SJSA1 (cell line): ENCODE results near the gene SGMS1. TPM values are rescaled to one million over a fixed set of nuclear protein-coding genes. Genes with fewer than 3 reads are reported as not detected.

Source experiments
- DNase-seq, 2 experiments: peaks; one replicate each; pipeline ENCODE4 v3.0.0-alpha.2; 2015 to 2020; ENCODE audit warnings: low spot score in 2 of 2, low read depth in 1 of 2
- H3K27ac ChIP-seq: fragments of 250-450 bp; sonication (Bioruptor Pico); 2 replicates; pipeline ENCODE4 v1.5.1; 2020; ENCODE audit warnings: mild to moderate bottlenecking, moderate library complexity
- H3K27me3 ChIP-seq: fragments of 250-450 bp; sonication (Bioruptor Pico); replicated peaks from 2 replicates; pipeline ENCODE4 v1.5.1; 2020; ENCODE audit warnings: mild to moderate bottlenecking, moderate library complexity
- H3K36me3 ChIP-seq: fragments of 250-450 bp; sonication (Bioruptor Pico); 2 replicates; pipeline ENCODE4 v1.5.1; 2020; ENCODE audit warnings: mild to moderate bottlenecking
- H3K4me1 ChIP-seq: fragments of 250-450 bp; sonication (Bioruptor Pico); replicated peaks from 2 replicates; pipeline ENCODE4 v1.6.1; 2021; ENCODE audit warnings: mild to moderate bottlenecking
- H3K4me3 ChIP-seq: fragments of 250-450 bp; sonication (Bioruptor Pico); 2 replicates; pipeline ENCODE4 v1.5.1; 2020; ENCODE audit warnings: mild to moderate bottlenecking
- H3K9me3 ChIP-seq: fragments of 250-450 bp; sonication (Bioruptor Pico); replicated peaks from 2 replicates; pipeline ENCODE4 v1.5.1; 2020; ENCODE audit warnings: mild to moderate bottlenecking
- total RNA-seq: library from RNA; depleted of rRNA; stranded (reverse); fragments of >200 nt; shearing (Covaris generic); gene quantifications from 2 replicates; pipeline ENCODE4 v1.2.3, GENCODE V29; 2014

SGMS1 gene
- total RNA-seq, 1 experiment from 2014 or later = 109 TPM

DNA sequence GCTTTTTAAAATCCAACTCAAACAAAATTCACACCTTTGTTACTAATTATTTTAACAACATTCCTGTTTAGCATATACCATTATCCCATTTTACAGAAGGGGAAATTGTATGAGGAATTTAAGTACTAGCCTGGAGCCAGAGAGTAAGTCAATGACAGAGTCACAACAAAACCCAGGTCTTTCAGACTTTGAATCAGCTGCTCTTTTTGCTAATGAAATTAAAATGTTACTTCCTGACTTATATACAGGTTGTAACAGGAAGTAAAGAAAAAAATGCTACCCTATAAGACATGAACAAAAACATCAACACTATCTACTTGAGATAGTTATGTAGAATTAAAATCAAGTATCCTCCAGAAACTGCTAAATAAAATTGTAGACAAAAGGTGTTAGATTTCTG is 289.9 kb downstream of the SGMS1 start:
- no peak overlapping the region for H3K4me3 ChIP-seq
- no peak overlapping the region for H3K27ac ChIP-seq
- DNase-seq = no peak
- H3K36me3 ChIP-seq = peaks cover 8% of the 10 kb centered on the region
- H3K9me3 ChIP-seq = no peaks in the 10 kb centered on the region
- H3K27me3 ChIP-seq = no peaks in the 10 kb centered on the region
- peaks cover 12% of the 10 kb centered on the region for H3K4me1 ChIP-seq

DNA sequence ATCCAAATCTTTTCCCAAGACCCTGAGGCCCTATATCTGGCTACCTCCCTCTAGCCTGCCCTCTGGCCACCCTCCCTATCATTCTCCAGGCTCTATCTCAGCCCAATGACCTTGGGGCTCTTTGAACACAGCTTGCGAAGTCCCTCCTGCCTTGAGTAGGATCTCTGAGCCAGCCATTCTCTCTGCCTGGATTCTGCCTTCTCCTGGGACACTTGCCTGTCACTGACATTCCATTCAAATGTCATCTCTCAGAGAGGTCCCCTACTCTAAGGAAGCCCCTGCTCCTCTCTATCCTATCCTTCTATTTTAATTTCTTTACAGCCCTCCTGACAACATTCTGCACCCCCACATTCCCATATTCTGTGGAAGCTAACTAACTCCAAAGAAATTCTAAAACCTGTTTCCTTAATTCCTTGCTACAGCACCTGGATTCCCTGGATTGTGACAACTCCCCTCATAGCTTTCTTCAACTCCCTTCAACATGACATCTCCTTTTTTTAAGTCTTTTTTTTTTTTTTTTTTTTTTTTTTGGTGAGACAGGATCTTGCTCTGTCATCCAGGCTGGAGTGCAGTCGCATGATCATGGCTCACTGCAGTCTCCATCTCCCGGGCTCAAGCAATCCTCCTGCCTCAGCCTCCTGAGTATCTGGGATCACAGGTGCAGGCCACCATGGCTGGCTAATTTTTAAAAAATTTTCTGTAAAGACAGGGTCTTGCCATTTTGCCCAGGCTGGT is 291.5 kb downstream of the SGMS1 start:
- Histone ChIP-seq H3K4me3 (no peak overlapping the region), H3K9me3 (no peaks in the 10 kb centered on the region)
- no peak for DNase-seq

DNA sequence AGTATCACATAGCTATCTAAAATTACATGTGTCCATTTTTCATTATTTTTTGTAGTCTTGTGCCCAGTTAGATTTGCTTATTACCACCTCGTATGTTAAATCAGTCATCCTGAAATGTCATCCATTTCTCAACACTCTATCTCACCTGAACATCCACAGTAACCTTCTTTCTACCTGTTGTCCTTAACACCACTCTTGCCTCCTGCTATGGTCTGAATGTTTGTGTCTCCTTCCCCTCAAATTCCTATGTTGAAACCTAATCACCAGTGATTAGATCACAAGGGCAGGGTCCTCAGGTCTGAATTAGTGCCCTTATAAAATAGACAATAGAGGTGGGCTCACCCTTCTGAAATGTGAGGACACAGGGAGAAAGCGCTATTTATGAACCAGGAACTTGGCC is 292.3 kb downstream of the SGMS1 start:
- H3K27me3 ChIP-seq = no peaks in the 10 kb centered on the region
- DNase-seq = no peak
- H3K27ac ChIP-seq = no peak overlapping the region
- H3K9me3 ChIP-seq = no peaks in the 10 kb centered on the region
- H3K36me3 ChIP-seq = peaks cover 8% of the 10 kb centered on the region
- no peak overlapping the region for H3K4me3 ChIP-seq
- peaks cover 25% of the 10 kb centered on the region for H3K4me1 ChIP-seq

More for the DNA sequence above, 291.5 kb downstream of the SGMS1 start:
- H3K4me1 ChIP-seq = peaks cover 17% of the 10 kb centered on the region
- no peak overlapping the region for H3K27ac ChIP-seq
- no peaks in the 10 kb centered on the region for H3K27me3 ChIP-seq
- H3K36me3 ChIP-seq = peaks cover 8% of the 10 kb centered on the region

DNA sequence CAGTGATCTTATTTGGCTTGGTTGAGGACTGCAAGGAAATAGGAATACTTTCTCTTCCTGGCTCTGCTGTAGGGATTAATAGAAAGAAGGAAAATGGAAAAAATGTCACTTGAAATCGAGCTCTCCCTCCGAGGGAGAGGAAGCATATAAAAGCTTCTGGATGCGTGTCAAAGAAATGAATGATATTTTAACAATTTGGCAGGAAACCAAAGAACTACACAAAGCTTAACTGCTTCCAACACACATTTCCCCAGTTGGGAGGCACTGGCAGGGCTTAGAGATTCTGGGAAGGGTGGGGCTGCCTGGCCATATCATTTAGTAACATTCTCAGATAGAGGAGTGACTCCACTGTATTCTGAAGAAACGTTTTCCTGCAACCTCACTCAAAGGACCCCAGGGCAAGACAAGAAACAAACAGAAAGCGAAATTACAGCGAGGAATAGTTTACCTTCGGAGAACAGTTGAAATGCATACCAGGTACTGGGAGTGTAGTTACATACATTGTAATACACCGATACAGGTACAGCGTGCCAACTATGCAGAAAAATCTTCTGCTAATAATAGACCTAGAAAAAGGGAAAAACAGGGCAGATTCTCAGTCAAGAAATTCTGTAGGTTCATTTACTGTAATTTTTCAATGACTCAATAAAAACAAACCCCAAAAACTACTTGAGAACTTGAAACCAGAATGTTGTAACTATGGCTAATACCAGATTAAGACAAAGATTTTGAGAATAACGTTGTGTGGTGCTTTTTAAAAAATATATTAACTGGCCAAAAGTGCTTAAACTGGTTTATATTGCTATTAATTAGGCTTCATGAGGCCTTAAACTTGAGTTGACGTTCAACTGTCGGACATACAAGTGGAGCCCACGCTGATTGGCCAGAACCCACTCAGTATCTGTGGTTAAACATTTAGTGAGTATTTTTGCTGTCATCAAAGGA is 296.7 kb downstream of the SGMS1 start:
- no peaks in the 10 kb centered on the region for H3K9me3 ChIP-seq
- no peak overlapping the region for H3K4me3 ChIP-seq
- peak overlapping the region; percentile 85 for H3K27ac ChIP-seq
- H3K36me3 ChIP-seq = peaks cover 10% of the 10 kb centered on the region
- peaks cover 40% of the 10 kb centered on the region for H3K4me1 ChIP-seq
- DNase-seq = peak in 1 of 2 experiments; percentile 64
- no peaks in the 10 kb centered on the region for H3K27me3 ChIP-seq

DNA sequence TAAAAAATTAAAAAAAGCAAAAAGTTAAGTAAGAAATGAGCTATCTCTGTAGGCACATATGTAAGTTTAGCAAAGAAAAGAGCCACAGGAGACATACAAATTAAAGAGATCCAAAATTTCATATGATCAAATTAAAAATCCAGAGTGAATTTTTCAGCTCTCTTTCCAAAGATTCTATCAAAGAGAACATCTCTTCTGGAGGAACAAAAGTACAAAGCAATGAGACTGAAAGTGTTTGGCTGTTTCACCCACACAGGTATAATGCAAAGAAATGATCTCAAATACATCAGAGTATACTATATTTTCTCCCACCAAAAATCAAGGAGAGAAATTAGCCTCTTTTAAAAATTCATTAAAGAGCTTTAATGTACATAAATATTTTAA is 297.6 kb downstream of the SGMS1 start:
- no peaks in the 10 kb centered on the region for H3K27me3 ChIP-seq
- peak in 1 of 2 experiments; percentile 5 for DNase-seq
- peak overlapping the region; percentile 85 for H3K27ac ChIP-seq
- peaks cover 10% of the 10 kb centered on the region for H3K36me3 ChIP-seq
- peaks cover 40% of the 10 kb centered on the region for H3K4me1 ChIP-seq
- H3K4me3 ChIP-seq = no peak overlapping the region
- H3K9me3 ChIP-seq = no peaks in the 10 kb centered on the region

DNA sequence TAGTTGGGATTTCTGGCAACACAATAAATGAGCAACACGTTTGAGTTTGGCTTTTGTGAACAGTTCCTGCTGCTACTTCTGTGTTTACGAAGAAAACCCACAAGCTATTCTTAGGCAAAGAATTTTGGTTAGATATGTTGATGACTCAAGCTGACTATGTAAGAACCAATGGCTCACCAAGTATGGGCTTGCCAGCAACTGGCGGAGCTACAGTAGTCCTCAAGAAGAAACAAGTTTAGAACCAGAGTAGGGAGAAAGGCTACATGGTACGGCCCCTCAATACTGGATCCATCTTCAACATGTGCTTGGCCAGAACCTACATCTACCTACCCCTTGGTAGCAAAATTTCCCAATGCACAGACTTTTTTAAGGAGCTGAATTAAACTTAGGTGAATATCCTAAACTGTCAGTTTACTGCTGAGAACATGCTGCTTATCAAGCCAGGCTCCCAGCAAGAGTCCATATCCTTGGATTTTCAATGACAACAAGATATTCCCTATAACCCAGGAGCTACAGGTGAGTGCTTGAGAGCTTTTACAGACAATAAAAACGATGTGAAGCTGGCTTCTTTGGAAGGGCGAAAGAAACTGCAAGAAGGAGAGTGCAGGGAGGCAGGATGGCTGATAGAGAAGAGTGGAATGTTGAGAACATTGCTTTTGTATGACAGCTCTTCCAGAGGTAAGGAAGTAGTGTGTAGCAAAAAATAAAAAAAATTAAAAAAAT is 298.1 kb downstream of the SGMS1 start:
- peak overlapping the region; percentile 85 for H3K27ac ChIP-seq
- peaks cover 40% of the 10 kb centered on the region for H3K4me1 ChIP-seq
- H3K36me3 ChIP-seq = peaks cover 10% of the 10 kb centered on the region
- no peak overlapping the region; the same call in 1 of the 2 replicates for H3K4me3 ChIP-seq
- peak; percentile 80 to 84 for DNase-seq
- H3K27me3 ChIP-seq = no peaks in the 10 kb centered on the region
- no peaks in the 10 kb centered on the region for H3K9me3 ChIP-seq

DNA sequence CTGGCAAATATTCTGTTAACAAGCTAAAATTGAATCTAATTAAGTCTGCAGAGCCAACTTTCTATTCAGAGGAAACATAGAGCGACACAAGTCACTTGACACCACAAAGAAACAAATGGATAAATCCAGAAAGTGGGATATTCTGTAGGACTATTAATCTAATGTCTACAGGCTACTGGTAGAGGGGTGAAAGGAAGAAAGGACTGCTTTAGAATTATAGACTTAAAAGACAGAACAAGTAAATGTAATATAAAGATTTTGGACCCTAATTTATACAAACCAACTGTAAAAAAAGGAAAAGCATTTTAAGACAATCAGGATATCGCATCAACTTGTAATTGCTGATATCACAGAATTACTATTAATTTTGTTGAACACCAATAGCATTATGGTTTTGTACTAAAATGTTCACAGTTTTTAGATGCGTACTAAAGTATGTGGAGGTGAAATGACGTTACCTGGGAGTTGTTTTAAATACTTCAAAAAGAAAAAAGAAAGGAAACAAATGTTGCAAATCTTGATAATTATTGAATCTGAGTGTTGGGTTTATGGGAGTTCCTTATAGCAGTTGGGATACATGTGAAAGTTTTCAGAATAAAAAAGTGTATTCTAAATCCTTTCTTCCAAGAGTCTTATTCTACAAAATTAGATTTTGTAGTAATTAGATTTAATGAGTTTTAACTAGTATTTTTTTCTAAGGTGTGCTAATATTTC is 298.9 kb downstream of the SGMS1 start:
- Histone ChIP-seq H3K27ac (peak overlapping the region; percentile 85), H3K27me3 (no peaks in the 10 kb centered on the region), H3K9me3 (no peaks in the 10 kb centered on the region), H3K4me1 (peaks cover 40% of the 10 kb centered on the region), H3K36me3 (peaks cover 10% of the 10 kb centered on the region), H3K4me3 (no peak overlapping the region)
- no peak for DNase-seq

DNA sequence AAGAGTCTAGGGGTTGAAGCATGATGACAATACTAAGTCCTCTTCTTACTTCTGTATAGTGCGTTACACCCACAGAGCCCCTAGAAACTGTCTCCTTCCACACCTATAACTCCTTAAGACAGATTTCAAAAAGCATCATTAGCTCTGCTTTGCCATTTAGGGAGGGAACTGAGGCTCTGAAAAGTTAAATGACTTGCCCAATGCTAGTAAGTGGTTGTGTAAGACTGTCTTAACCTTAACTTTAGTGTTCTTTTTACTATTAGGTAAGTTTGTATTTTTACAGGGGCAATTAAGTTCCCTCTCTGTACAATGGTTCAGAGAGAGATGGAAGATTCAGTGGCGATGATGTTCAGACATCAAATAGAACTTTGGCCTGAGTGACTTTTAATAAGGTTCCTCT is 299.7 kb downstream of the SGMS1 start:
- H3K27me3 ChIP-seq = no peaks in the 10 kb centered on the region
- peaks cover 40% of the 10 kb centered on the region for H3K4me1 ChIP-seq
- DNase-seq = no peak
- no peak overlapping the region for H3K27ac ChIP-seq
- H3K9me3 ChIP-seq = no peaks in the 10 kb centered on the region
- peaks cover 10% of the 10 kb centered on the region for H3K36me3 ChIP-seq
- H3K4me3 ChIP-seq = no peak overlapping the region

DNA sequence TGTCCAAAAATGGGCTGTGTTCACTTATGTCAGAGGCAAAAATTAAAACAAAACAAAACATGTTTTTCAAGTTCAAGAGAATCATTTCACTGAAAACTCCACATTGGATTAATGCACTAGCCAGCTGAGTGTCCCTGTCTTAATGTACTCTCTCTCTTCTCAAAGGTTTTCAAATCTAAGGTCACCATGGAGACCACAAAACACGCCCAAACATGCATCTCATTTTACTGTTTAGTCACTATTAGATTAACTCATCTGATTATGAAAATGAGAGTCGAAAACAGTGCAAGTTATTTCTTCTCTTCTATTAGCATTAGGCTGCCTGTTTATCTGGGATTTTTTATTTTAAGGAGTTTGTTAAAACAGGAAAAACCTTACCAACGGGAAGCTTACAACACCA is 301.7 kb downstream of the SGMS1 start:
- H3K27ac ChIP-seq = no peak overlapping the region

DNA sequence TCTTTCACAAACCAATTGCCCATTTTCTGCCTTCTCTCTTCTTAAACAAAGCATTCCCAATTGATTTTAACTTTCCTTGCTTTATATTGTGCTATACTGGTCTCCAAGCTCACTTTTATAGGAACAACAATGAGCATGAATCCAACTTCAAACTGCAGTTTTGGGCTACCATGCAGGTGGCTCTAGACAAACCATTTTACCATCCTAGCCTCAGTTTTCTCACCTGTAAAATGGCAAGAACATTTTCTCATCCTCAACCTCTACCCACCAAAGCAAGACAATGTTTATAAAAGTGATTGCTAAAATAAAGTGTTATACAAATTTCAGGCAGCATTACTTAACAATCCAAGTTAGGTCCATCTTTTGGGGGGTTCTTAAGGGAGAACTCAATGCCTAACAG is 305.6 kb downstream of the SGMS1 start:
- no peaks in the 10 kb centered on the region for H3K27me3 ChIP-seq
- no peak overlapping the region for H3K4me3 ChIP-seq
- no peak for DNase-seq
- H3K4me1 ChIP-seq = peaks cover under 1% of the 10 kb centered on the region; the same call in 1 of the 2 replicates
- peaks cover 2% of the 10 kb centered on the region for H3K36me3 ChIP-seq
- H3K9me3 ChIP-seq = no peaks in the 10 kb centered on the region
- no peak overlapping the region for H3K27ac ChIP-seq

More for the DNA sequence above, 301.7 kb downstream of the SGMS1 start:
- H3K9me3 ChIP-seq = no peaks in the 10 kb centered on the region
- H3K27me3 ChIP-seq = no peaks in the 10 kb centered on the region
- H3K36me3 ChIP-seq = peaks cover 10% of the 10 kb centered on the region
- no peak overlapping the region for H3K4me3 ChIP-seq
- no peak for DNase-seq
- H3K4me1 ChIP-seq = peaks cover 33% of the 10 kb centered on the region

DNA sequence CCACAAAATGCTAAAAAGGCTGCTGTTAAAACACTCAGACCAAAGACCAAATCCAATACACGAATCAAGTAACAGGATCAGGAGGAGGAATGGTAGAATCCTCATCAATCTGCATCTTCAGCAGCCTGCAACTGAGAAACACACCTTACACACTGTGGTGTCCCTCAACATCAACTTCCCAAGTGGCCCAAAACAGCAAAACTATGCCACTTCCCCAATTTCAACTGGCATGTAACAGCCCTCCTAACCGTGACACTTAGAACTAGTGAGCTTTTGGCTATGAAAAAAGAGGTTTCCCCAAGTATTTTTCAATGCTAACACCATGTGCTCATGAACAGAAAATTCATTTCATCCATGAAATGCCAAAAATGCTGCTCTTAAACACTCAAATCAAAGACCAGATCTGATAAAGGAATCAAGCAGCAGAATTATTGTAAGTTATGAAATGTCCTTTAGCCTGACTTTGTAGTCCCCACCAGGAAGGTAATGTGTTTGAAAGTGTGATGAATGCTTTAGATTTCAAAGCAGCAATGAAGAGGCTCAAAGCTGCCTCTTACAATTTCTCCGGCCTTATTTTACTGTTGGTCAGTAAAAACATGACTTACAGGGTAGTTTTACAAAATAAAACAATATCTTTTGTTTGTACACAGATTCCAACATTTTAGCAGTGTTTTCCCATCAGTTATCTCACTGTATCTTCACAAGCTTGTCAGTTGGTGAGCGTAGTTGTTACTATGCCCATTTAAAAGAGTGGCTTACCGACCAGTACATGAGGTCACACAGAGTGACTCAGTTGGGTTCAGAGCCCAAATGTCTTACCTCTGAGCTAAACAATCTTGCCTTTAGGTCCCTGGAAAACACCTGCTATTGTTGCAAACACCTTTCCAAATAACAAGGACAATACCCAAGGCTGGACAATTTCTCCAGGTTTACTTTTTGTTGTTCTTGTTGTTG is 306.8 kb downstream of the SGMS1 start:
- Histone ChIP-seq H3K4me3 (no peak overlapping the region), H3K36me3 (peaks cover 6% of the 10 kb centered on the region), H3K27me3 (no peaks in the 10 kb centered on the region), H3K9me3 (0 out of 2 replicates have a peak, but pooled peaks cover 2% of the 10 kb centered on the region), H3K27ac (no peak overlapping the region), H3K4me1 (peaks cover 4% of the 10 kb centered on the region; the same call in 1 of the 2 replicates)
- DNase-seq = no peak

DNA sequence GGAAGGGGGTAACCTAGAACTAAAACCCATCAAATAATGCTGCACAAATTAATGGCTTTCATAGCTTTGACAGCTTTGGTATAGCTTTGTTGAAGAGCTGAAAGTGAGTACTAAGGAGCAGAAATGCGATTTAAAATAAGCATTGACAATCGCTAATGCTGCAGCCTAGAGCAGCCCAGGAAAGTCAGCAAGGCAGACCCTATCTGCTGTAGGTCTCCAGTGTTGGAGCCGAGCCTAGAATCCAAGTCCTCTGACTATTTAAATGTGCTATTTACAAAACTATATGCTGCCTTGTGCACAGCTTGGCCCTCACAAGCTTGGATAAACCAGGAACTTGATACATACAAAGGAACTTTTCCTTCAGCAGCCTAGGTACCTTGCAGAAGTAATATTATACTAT is 307.6 kb downstream of the SGMS1 start:
- Histone ChIP-seq H3K27ac (no peak overlapping the region), H3K27me3 (no peaks in the 10 kb centered on the region), H3K4me1 (peaks cover 4% of the 10 kb centered on the region; the same call in 1 of the 2 replicates), H3K9me3 (0 out of 2 replicates have a peak, but pooled peaks cover 2% of the 10 kb centered on the region), H3K4me3 (no peak overlapping the region), H3K36me3 (peaks cover 7% of the 10 kb centered on the region)
- DNase-seq = no peak
